Mucosa of gallbladder (tissue), 1 donor: ENCODE results near the gene ROBO2. TPM values are rescaled to one million over a fixed set of nuclear protein-coding genes. Genes with fewer than 3 reads are reported as not detected.

Source experiments
- DNase-seq: peaks from one replicate; pipeline ENCODE4 v3.0.0-alpha.2; 2020; ENCODE audit warnings: low spot score
- total RNA-seq: library from RNA; stranded (reverse); gene quantifications from one replicate; pipeline ENCODE4 v1.2.1, GENCODE V29; 2021
- donor health status: DM: no; HTN: no; CAD: no.

ROBO2 gene
- total RNA-seq, 1 donor from 2014 or later, result 2.8 TPM

DNA sequence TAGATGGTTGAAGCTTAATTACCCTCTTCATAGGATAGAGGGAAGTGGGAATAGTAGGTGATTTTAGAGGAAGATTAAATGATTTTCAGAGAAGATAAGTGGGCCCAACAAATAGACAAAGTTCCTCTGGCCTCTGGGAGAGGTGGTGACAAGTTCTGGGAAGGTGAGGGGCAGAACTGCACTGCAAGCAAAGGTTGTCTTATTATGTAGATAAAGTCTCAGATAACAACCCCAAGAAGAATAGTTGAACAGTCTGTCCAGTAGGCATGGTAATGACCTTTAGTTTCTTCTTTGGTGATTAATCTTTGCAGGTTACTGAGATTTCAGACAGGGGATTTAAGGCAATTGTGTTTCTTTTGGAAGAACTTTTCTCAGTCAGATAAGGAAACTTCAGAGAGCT lies 439.1 kb downstream of the ROBO2 start:
- no peak for DNase-seq

DNA sequence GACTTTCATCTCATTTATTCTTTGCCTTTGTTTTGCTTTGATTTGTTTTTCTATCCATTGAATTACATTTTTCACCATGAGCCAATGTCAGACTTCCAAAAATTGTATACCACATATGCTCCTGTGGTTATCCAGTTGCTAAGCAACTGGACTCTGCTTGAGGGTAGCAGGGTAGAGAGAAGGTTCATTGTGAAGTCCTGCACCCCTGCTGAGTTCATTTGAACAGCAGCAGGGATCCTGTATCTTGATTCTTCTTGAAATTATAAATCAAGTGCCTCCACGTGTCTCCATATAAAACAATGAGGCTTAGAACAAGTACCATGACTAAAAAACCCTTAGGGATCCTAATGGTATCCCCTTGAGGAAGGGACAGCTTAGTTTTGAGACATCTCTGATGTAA lies 449.3 kb downstream of the ROBO2 start:
- no peak for DNase-seq

DNA sequence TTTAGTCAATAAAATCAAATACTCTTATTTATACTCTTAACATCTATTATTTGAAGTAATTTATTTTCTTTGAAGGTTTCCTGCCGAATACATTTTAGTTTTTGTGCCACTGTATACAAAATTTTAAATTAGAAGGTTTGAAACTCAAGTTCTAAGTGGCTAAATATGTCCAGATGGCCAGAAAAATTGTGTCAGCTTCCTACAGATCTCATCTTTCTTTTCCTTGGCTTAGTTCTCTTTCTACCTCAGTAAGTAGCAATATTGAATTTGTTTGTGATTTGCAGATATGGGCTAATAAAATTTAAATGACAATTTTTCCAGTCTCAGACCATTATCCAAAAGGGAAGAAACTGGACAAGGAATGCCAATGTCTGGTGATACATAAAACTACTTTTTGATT lies 452.1 kb downstream of the ROBO2 start:
- DNase-seq, result no peak

- DNase-seq, result no peak
These were observed 460.8 kb downstream of the ROBO2 start for GRCh38 chr3:77500721-77501120.

GRCh38 chr3:77506384-77506783 lies 466.5 kb downstream of the ROBO2 start:
- no peak for DNase-seq

DNA sequence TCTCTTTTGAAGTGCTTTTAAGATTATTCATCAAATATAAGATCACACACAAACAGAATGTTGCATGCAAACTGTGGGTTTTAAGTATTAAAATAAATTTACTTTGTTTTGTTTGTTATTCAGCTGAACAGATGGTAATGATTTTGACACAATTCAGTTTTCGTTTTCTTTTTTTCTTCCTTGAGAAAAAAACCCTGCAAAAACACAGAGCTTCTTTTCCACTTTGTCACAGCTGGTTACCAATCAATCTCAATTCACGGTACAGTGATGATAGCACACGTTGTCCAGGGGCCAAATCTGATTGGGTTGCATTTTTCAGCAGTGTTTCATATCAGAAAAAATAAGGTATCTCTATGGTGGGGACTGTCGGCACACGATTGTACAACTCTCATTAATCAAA lies 473.6 kb downstream of the ROBO2 start:
- no peak for DNase-seq

GRCh38 chr3:77514766-77515165 lies 474.9 kb downstream of the ROBO2 start:
- no peak for DNase-seq

GRCh38 chr3:77524463-77524862 lies 484.6 kb downstream of the ROBO2 start:
- DNase-seq, result no peak

DNA sequence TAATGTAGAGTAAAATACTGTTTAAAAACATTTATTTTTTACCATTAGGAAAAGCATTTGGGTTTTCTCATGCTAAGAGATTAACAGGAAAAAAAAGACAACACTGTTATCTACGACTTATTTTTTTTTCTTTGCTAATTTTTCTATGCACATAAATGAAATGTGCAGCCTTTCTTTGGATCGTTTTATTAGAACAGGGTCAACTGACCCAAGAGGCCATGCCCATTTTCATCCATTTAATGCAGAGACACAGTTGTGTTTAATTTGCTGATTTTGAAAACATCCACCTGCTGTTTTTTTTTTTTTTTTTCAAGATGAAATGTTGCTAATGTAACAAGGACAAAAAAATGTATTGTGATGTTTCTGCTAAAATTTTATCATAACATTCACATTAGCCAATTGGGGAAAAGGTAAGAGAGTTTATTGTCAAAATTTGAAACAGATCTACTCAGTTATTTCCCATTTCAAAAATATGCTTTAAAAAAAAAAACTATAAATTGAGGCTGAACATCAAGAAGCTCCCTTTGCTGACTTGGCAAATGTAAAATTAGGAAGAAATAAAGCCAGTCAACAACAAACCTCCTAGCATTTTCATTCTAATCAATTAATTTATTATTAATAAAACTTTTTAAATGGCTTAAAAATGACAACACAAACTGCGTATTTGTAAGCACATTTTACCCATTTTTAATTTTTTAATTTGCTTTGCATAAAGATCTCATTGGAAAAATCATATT lies 485.2 kb downstream of the ROBO2 start:
- no peak for DNase-seq

GRCh38 chr3:77526573-77527113 lies 486.7 kb downstream of the ROBO2 start:
- DNase-seq, result no peak

- DNase-seq, result no peak
These were observed 489.6 kb downstream of the ROBO2 start for GRCh38 chr3:77529522-77529921.

- no peak for DNase-seq
These were observed 491.0 kb downstream of the ROBO2 start for GRCh38 chr3:77530870-77531269.

- DNase-seq, result no peak
These were observed 495.2 kb downstream of the ROBO2 start for GRCh38 chr3:77535116-77535515.

GRCh38 chr3:77536038-77536775 lies 496.3 kb downstream of the ROBO2 start:
- no peak for DNase-seq

DNA sequence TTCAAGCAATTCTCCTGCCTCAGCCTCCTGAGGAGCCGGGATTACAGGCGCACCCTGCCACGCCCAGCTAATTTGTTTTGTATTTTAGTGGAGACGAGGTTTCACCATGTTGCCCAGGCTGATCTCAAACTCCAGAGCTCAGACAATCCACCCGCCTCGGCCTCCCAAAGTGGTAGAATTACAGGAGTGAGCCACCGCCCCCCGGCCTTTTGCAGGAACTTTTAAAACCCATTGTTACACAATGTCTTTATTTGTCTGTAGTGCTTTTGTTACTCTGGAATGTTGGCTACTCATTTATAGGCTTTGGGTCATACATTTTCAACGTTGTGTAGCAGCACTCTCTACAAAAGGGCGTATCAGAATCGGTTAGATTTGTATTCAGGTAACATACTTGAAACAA lies 499.1 kb downstream of the ROBO2 start:
- DNase-seq, result no peak

DNA sequence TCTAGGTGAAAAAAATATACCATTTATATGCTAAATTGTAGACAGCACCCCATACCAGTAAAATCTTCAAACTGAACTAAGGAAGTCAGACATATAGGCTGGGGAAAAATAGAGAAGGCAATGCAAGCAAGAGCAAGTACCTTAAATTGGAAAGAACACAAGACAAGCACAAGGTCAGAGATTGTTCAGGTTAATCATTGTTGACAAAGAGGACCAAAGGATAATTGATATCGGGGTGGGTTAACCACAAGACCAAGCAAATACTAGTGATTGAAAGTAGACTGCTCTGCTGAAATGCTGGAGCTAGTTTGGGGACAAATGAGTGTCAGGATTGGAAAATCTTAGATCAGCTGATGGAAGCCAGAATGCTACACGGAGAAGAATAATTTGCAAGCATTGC lies 499.8 kb downstream of the ROBO2 start:
- DNase-seq, result no peak

DNA sequence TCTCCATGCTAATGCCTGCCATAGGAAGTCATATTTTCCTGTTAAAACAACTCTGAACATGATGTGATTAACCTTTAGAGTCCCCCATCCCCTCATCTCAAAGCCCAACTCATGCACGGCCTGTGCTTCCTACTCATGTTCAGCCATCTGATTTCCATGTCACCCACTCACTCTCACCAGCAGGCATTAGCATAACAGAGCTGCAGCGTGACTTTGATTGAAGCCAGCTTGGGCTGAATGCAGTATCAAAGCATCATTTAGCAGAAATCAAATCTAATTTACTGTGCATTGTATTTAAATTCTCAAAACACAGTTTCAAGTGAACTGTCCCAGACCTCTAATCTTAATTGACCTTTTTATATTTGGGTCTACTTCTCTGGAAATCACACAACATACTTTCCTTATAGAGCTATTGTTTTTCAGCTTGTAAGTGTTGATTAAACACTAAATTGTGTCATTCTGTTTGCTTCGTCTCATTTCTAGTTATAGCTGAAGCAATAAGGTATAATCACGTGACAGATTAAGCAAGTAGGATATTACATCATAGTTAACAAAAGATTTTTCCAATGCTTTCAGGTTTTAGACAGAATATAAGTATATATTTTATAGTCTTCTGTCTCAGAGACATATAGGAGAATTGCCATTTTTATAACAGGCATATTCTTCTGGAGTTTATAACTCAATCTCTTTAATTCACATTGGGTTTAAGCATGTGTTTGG lies 501.5 kb downstream of the ROBO2 start:
- DNase-seq, result no peak

DNA sequence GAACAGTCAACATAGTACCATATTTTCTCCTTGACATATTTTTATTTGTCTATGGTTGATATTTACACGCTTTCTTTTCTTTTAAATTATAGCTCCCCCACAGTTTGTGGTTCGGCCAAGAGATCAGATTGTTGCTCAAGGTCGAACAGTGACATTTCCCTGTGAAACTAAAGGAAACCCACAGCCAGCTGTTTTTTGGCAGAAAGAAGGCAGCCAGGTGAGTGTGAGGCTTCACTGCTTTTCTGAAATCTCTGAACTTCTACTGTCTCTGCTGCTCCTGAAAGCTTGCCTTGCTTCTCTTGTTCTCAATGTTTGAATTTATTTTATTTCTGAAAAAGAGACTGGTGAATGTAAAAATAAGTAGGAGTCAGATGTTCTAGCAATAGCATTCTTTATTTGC lies 506.3 kb downstream of the ROBO2 start:
- no peak for DNase-seq

GRCh38 chr3:77549034-77549433 lies 509.1 kb downstream of the ROBO2 start:
- no peak for DNase-seq

DNA sequence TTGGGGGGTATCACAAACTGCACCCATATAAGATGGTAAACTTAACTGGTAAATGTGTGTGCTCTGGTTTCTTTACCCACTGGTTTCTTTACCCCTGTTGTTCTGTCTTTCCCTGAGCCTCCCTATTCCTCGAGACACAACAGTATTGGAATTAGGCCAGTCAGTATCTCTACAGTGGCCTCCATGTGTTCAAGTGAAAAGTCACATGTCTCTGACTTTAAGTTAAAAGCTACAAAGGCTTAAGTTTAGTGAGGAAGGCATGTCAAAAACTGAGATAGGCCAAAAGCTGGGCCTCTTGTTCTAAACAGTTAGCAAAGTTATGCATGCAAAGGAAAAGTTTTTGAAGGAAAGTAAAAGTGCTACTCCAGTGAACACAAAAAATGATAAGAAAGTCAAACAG lies 513.3 kb downstream of the ROBO2 start:
- DNase-seq, result no peak

- no peak for DNase-seq
These were observed 522.2 kb downstream of the ROBO2 start for GRCh38 chr3:77562089-77562488.

GRCh38 chr3:77563012-77563411 lies 523.1 kb downstream of the ROBO2 start:
- peak; percentile 11 for DNase-seq

GRCh38 chr3:77566055-77566454 lies 526.2 kb downstream of the ROBO2 start:
- no peak for DNase-seq
